Fibroblast of skin of abdomen (primary cell): ENCODE results near the gene SPIRE1. TPM values are rescaled to one million over a fixed set of nuclear protein-coding genes. Genes with fewer than 3 reads are reported as not detected.

ENCODE experiments used
- DNase-seq: peaks from one replicate; pipeline ENCODE4 v3.0.0-alpha.2; 2013
- polyA plus RNA-seq, 2 experiments: library from polyadenylated mRNA; unstranded; fragments of 120-200 nt; gene quantifications; one replicate each; pipeline ENCODE4 v1.2.1, GENCODE V29; 2013; ENCODE audit not compliant: insufficient read length in 2 of 2

SPIRE1 gene
- polyA plus RNA-seq (2013, experiment 1 of 2; ENCODE audit: insufficient read length): 18.3 TPM
- 16.6 TPM for polyA plus RNA-seq (2013, experiment 2 of 2; ENCODE audit: insufficient read length)

DNA sequence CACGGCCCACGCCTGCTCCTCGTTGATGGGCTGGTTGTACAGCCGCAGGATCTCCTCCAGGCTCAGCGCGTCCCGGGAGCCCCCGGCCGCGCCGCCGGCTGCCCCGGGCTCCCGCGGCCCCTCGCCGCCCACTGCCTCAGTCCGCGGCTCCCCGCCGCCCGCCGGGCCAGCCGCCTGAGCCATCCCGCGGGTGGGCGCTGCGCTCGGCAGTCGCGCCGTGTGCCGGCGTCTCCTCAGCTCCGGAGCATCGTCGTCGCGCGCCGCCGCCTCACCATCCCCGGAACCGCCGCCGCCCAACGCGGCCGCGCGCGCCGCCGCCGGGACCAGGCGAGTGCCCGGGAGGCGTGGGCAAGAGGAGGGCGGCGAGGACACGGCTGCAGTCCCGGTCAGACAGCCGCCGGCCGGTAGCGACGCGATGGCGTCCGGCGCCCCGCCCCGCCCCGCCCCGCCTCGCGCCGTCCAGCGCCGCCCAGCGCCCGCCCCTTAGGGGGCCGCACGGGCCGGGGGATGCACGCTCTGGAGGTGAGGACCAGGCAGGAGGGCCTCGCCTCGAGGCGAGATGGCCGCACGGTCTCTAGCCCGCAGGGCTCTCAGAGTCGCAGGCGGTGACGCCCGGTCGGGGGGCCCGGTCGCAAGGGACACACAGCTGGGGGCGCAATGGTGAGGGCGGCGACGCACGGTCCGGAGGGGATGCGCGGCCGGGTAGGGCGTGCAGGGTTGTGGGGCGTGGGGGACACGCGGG is at the start of gene SPIRE1:
Gene SPIRE1 (minus strand): TSS at position 424 of the 742 bp plus-strand sequence. CDS start 241 bp downstream, at position 183.
- peak; percentile 64 for DNase-seq

DNA sequence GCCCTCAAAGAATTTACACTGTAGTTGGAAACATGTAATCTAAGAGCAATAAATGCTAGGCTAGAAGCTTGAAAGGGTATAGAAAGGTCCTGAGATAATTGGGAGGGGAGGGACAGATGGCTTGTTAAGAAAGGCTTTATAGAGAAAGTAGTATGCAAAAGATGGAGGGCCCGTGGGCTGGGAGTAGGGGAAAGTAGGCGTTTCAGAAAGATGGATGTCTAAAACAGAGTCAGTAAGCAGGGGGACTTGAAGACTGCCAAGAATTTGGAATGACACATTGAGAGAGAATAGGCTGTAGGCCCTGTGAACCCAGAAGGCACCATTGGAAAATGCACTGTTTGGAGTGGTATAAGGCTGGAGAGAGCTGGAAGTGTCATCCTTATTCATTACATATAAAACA is 45.8 kb upstream of the SPIRE1 start:
- DNase-seq: peak; percentile 36

DNA sequence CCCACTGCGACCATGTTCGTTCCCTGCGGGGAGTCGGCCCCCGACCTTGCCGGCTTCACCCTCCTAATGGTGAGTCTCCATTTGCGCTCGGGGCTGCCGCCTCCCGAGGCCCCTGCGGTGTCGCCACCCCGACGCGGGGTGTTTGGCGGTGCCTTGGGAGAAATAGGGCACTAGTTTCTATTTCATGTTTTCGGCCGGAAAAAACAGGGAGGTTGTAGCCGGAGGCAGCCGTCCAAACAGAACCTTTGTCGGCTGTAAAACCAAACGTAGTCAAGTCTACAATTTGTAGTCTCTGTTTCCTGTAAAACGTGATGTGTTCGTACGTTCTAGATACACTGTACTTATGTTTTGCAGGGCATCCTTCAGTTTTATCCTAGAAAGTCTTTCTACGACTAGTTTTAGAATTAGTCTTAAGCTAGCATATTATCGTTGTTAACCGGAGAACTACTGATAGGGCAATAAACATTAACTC is 45.2 kb upstream of the SPIRE1 start:
- DNase-seq: no peak

DNA sequence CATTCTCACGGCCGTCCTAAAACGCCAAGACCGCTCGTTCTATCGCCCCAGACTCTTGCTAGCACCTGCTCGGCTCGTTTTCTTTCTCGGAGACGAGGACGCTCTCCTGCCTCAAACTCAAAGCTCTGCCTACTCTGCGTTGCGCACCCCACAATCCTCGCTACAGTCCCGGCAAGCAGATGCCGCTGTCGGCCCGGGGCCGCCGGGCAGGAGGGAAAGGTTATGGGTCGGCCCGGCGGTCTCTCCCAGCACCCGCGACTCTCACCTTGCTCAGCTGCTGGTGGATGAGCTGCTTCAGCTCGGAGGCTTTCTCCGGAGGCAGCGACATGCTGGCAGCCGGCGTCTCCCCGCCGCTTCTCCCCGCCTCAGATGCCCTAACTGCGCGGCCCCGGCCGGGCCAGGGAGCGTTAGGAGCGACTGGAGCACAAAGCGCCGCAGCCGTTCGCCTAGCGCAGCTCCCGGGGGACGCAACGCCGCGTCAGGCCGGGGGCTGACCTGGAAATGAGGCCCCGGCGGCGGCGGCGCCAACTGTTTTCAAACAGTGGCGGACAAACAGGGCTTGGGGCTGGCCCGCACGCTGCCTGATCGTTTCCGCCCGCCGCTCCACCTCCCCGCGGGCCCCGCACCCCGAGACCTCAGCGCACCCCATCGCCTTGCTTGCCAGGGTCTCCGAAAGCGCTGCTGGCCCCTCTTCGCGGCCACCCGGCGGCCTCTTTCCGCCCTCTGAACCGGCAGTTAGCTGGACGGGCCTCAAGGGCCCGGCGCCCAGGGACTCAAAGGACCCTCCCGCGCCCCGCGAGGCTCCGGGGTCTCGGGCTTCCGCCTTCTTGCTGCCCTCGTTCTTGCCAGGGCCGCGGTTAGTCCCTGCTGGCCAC is 44.6 kb upstream of the SPIRE1 start, which contains the start of the genes CEP76 and PSMG2:
Gene CEP76 (minus strand): TSS at position 503 of the 875 bp plus-strand sequence. CDS start 175 bp downstream, at position 328.
Gene PSMG2 (plus strand): TSS at position 822 of the 875 bp plus-strand sequence. CDS start 66 bp downstream, outside the sequence.
- DNase-seq: peak; percentile 90

DNA sequence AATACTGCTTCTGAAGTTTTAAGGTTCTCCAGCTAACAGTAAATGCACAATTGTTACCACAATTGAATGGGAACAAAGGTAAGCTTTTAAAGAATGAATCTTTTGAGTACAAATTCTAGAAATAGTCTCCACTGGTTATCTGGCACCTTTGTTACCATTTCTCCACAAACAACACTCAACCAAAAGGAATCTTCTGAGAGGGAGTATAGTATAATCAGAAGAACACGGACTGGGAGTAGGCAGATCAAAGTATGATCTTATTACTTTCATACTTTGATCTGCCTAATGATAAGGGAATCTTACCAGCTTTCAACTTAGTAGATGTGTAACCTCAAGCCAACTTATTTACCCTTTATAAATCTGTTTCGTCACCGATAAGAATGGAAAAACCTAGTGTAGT is 43.3 kb upstream of the SPIRE1 start:
- DNase-seq: no peak

DNA sequence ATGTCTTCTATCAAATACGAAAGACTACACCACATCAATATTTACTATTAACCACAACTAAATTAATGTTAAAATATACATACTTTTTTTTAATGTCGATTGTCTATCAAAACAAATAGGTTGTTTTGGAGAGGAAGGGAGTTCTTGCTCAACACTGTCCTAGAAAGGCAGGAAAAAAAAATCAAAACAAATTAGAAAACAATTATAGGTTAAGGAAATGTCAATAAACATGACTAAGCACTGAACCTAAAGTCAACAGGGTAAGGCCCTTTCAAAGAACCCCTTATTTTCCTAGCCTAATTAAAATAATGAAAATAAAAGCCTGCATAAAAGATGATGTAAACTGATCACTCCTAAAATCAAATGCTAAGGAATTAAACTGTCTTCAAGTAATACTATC is 41.8 kb upstream of the SPIRE1 start:
- DNase-seq: no peak

DNA sequence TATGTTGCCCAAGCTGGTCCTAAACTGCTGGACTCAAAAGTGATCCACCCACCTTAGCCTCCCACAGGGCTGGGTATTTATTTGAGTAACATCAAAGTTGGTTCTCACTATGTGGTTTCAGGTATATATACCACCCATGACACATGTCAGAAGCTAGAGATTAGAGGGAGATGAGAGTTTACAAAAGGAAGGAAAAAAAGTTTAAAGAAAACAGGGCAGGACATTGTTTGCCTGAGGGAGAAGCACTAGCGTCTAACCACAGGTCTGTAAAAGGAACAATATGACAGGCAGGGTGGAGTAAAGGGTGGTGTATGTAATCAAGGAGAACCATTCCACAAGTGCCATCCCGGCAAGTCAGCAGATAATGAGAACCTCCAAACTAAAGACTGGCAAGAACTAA is 36.1 kb upstream of the SPIRE1 start:
- no peak for DNase-seq

DNA sequence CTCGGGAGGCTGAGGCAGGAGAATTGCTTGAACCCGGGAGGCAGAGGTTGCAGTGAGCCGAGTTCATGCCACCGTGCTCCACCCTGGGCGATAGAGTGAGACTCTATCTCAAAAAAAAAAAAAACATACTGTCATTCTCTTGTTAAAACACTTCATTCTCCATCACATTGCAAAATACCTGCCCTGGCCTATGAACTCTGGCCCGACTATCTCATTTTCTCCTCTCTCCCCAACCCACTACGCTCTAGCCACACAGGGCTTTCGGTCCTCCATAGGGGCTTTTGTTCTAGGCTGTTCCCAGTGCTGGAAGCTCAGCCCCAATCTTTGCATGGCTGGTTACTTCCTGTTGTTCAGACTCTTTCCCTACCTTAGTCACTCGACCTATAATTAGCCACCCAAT is 34.3 kb upstream of the SPIRE1 start:
- DNase-seq: no peak

DNA sequence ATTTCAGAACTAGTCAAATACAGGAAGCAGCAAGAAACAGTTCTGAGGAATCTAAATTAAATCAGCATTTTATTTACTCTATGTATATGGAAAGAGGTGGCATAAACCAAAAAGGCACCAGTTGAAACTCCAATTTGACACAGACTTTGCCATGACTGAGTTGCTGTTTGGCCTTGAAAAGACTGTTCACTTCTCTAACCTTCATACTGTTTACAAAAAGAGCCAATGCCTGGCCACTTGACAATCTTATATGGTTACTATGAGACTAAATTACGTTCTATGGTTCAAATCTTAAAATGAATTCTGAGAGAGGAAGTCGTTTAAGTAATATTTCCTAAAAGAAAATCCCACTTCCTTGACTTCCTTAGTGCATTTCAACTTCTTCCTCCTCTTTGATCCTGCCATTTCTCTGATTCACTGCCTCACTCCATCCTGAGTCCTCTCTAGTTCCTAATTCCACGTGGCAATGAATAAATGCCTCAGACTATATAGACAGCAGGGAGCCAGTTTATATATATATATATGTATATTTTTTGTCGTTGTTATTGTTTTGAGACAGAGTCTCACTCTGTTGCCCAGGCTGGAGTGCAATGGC is 31.4 kb upstream of the SPIRE1 start:
- DNase-seq: no peak

DNA sequence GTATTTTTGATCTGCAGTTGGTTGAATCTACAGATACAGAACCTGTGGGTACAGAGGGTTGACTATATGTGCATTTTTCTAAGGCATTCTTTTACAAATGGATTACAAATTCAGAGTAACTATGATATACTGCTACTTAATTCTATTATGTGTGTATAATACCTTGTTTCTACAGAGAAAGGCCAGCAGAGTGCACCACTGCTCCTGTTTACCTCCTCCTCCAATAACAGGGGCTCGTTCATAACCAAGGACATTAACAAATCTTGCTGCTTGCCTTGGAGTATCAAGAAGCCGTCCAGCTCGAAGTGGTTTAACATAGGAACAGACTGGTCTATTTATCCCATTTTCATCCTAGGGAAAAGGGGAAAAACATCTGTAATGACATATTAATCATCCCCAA is 28.2 kb upstream of the SPIRE1 start:
- peak; percentile 8 for DNase-seq

DNA sequence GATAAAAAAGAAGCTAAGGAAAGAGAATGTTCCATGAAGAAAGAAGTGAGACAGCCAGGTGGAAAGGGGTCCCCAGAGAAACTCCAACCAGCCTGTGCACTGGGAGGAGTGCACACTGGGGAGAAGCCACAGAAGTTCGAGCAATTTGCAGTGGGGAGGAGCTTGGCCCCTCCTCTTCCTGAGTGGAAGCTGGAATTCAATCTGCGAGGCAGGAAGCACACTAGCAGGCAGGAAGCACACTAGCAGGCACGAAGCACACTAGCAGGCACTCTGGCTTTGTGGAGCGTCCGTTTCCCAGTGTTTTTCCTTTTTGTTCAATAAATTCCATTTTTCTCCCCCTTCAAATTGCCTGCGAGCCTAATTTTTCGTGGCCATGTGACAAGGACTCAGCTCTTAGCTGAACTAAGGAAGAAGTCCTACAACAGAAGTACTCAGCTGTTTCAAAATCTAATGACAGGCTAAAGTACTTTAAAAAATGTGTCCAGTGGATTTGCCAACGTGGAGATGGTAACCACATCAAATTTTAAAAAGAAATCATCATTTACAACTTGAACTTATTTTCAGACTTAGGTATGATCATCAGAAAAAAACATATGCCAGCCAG is 21.4 kb upstream of the SPIRE1 start:
- peak; percentile 69 for DNase-seq

DNA sequence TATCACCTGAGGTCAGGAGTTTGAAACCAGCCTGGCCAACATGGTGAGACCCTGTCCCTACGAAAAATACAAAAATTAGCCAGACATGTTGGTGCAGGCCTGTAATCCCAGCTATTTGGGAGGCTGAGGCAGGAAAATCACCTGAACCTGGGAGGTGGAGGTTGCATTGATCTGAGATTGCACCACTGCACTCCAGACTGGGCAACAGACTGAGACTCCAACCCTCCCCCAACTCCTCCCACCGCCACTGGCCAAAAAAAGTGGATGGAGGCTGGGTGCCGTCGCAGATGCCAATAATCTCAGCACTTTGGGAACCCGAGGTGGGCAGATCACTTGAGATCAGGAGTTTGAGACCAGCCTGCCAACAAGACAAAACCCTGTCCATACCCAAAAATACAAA is 10.1 kb upstream of the SPIRE1 start:
- no peak for DNase-seq

DNA sequence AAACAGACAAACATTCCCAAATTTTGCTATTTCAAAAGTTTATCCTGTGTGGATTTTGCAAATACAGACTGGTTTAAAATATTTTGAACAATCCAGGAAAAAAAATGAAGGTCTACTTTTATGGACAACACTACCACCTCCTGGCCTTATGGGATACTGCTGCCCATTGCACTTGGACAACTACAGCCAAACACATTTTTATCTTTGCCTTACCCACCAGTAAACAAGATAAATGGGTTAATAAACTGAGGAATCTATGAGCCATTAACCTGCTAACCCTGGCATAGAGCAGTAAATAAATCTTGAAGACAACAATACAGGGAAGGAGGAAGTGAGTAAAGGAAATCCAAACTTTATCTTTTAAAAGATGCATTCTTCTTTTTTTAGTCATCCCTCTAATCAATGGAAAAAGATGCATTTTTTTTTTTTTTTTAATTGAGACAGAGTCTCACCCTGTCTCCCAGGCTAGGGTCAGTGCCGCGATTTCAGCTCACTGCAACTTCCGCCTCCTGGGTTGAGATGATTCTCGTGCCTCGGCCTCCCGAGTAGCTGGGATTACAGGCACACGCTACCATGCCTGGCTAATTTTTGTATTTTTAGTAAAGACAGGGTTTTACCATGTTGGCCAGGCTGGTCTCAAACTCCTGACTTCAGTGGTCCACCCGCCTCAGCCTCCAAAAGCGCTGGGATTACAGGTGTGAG is 2.1 kb upstream of the SPIRE1 start:
- DNase-seq: peak; percentile 56

DNA sequence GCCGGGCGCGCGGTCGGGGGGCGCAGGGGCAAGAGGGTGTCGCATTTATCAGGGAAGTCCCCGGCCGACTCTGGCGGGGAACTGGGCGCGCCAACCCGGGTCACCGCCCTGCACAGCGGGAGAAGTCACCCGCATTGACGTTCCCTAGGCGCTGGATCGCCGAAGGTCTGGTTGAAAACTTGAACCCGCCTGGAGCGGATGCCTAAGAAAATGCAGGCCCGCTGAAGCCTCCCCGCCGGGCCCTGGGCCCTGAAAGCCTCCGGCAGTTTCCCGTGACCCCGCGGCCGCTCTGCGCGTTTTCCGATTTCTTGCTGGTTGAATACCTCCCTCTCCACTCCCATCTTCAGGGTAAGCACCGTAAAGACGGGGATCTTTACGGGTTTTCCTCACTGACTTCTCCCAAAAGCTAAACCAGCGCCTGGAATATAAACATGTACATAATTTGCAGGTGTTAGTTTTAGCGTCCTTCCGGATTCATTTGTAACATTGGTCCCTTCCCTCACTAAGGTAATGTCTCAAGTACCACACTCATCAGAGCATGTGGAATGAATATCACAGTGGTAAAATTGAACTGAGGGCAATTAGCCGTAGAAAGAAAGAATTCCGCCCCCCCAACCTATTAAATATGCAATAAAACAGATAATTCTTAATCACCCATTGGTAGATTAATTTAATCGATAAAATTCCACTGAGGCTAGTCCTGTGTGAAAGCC is 675 bp upstream of the SPIRE1 start:
- DNase-seq: peak; percentile 30

DNA sequence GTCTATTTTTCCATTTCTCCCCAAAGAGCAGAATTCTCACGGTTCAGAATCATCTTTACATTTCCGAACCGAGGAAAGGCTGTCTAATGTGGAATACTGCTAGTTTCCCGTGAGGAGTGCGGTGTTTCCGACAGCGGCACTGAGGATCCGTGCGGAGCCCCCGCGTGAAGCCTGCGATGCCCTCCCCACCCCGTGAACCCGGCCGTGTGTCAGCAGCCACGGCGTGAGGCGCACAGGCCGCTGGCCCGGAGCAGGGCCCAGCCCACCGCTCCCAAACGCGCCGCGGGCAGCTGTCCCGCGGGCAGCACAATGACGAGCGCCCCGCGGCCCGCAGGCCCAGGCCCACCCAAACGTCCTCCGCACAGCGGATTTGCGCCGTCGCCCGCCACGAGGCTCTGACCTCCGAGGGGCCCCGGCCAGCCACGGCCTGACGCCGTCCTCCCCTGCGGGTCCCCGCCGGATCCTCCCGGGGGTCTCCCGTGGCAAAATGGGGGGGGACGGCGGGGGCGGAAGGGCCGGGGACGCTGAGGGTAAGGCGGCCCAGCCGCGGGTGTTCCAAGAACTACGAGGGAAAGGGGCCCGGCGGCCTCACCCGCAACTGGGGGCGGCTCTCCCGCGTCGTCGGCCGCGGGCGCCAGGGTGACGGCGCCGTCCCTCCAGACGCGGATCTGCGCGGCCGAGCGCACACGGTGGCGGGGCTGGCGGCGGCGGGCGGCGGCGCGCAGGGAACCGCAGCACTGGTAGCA is 796 bp downstream of the SPIRE1 start:
- peak; percentile 43 for DNase-seq

DNA sequence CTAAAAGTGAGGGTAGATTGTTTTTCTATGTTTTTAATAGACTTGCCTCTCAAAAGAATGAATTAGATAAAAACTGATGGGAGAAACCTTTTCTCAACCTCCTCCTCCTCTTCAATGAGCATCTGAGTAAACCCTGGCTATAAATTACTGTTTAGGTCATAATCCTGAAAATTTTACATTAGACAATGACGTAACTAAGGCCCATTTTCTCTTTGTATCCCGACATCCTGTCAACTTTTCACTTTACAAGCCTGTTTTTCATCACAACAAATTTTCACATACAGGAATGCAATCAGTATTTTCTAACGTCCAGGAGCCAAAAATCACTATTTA is 1.3 kb downstream of the SPIRE1 start:
- DNase-seq: peak; percentile 33

DNA sequence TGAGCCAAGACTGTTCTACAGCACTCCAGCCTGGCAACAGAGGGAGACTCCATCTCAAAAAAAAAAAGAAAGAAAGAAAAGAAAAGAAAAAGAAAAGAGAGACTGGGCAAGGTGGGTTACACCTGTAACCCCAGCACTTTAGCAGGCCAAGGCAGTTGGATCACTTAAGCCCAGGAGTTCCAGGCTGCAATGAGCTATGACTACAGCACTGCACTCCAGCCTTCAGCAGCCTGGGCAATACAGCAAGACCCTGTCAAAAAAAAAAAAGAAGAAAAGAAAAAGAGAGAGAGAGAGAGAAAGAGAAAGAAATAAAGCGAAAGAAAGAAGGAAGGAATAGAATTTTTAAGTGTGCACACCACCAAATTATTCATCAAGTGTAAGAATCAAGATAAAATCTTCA is 2.9 kb downstream of the SPIRE1 start:
- no peak for DNase-seq

DNA sequence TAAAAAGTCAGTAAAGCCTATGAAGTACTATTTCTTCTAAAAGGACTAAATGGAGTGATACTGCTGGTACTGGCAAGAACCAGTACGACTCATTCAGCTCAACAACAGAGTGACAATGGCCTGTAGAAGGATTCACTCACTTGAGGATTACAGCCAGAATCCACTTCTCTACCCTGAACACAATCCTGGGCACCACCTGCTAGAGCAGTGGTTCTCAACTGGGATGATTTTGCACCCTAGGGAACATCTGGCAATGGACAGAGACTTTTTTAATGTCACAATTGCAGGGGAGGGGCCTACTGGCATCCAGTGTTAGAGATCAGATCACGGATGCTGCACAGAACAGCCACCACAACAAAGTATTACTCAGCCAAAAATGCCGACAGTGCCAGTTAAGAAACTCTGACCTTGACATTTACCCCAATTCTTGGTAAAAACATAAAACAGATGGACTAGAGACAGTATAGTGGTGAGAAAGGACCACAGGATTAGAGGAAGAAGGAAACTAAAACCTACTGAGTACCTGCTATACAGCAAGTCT is 5.0 kb downstream of the SPIRE1 start:
- DNase-seq: peak; percentile 48

DNA sequence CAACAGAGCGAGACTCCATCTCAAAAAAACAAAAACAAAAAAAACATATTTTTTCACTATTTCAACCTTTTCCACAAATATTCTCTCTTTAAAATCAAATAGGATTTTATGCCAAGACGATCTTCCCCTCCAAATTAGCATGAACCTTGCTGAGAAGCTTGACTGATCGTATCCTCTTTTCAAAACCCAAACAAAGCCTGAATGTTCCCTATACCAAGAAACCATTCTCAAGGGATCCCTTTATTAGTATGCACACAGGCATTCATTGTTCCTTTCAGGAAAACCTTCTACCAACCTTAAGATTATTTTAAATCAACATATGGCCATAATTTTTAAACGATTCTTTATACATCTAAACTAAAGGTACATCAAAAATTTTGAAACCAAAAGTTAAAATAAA is 6.3 kb downstream of the SPIRE1 start:
- DNase-seq: no peak

DNA sequence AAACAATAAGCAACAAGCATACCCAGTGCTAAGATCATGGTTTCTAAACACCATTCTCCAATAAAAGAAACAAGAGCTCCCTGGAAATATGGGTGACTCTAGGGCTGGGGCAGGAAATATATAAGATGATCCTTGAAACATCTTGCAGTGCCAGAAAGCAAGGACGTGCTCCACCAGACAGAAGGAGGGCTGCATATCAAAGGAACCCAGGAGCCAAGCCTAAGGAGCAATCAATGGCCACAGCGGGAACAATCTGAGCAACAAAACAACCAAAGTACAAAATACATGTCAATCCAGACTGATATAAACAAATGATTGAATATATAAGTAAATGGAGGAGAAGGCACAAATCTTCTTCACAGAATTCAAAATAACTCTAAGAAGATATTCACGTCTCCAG is 10.1 kb downstream of the SPIRE1 start:
- DNase-seq: no peak
